ENCODE data around the gene ELOVL1. TPM values are rescaled to one million over a fixed set of nuclear protein-coding genes. Genes with fewer than 3 reads are reported as not detected.

The ELOVL1 gene
- total RNA-seq, 1 donor from 2014 or later: 61.9 TPM

DNA sequence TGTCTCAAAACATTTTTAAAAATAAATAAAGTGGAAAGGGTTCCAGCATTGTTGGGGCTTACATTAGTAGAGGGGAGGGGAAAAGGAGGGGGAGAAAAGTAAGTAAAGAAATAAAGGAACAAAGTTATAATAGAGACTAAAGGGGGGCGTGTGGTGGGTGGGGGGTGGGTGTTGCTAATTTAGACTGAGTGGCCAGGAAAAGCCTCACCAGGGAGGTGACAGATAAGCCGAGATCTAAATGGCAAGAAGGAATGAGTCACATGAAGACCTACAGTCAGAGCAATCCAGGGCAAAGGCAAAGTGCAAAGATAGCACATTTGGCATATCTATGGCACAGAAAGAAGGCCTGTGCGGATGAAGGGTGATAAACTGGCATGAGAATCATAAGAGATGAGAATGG lies 22.7 kb downstream of the ELOVL1 start:
- H3K4me3 Mint-ChIP-seq (ENCODE audit: unreplicated experiment): no peak overlapping the region
- no peak overlapping the region for H3K27ac Mint-ChIP-seq (ENCODE audit: unreplicated experiment)

DNA sequence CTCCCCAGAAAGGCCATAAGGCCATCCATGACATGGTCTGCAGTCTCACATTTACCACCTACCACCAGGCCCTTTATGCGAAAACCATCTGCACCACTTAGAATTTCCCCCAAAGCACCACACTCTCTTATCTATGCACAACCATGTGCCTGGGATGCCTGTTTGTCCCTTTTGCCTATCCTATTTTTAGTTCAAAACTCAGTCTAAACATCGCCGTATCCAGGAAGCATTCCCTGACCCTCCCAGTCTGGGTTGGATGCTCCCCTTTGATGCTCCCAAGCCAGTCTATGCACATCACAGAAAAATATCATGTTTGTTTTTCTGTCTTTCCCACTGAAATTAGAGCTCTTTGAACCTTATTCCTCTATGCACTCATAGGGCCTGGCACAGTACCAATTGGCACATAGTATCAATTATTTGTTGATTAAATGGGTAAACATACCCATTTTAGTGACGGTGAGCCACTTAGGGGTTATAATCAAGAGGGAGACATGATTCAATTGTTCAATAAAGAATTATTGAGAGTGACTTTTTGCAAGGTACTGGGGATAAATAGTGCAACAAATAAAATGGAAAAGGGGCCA lies 23.5 kb downstream of the ELOVL1 start:
- H3K27me3 Mint-ChIP-seq (ENCODE audit: unreplicated experiment): peaks cover 8% of the 10 kb centered on the region
- peaks cover 5% of the 10 kb centered on the region for H3K4me1 Mint-ChIP-seq (ENCODE audit: unreplicated experiment)
- no peak overlapping the region for H3K4me3 Mint-ChIP-seq (ENCODE audit: unreplicated experiment)
- no peaks in the 10 kb centered on the region for H3K9me3 Mint-ChIP-seq (ENCODE audit: unreplicated experiment)
- no peaks in the 10 kb centered on the region for H3K36me3 Mint-ChIP-seq (ENCODE audit: unreplicated experiment)
- TF ChIP-seq, protein P1, sequence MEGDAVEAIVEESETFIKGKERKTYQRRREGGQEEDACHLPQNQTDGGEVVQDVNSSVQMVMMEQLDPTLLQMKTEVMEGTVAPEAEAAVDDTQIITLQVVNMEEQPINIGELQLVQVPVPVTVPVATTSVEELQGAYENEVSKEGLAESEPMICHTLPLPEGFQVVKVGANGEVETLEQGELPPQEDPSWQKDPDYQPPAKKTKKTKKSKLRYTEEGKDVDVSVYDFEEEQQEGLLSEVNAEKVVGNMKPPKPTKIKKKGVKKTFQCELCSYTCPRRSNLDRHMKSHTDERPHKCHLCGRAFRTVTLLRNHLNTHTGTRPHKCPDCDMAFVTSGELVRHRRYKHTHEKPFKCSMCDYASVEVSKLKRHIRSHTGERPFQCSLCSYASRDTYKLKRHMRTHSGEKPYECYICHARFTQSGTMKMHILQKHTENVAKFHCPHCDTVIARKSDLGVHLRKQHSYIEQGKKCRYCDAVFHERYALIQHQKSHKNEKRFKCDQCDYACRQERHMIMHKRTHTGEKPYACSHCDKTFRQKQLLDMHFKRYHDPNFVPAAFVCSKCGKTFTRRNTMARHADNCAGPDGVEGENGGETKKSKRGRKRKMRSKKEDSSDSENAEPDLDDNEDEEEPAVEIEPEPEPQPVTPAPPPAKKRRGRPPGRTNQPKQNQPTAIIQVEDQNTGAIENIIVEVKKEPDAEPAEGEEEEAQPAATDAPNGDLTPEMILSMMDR (IDR thresholded peaks at IDR 0.05): no peak
- DNase-seq (ENCODE audit: extremely low spot score, unreplicated experiment): no peak
- H3K27ac Mint-ChIP-seq (ENCODE audit: unreplicated experiment): no peak overlapping the region

More for the DNA sequence above, 22.7 kb downstream of the ELOVL1 start:
- no peak for DNase-seq (ENCODE audit: extremely low spot score, unreplicated experiment)
- no peaks in the 10 kb centered on the region for H3K9me3 Mint-ChIP-seq (ENCODE audit: unreplicated experiment)
- TF ChIP-seq, protein P1 (IDR thresholded peaks at IDR 0.05): no peak
- peaks cover 8% of the 10 kb centered on the region for H3K27me3 Mint-ChIP-seq (ENCODE audit: unreplicated experiment)
- H3K36me3 Mint-ChIP-seq (ENCODE audit: unreplicated experiment): no peaks in the 10 kb centered on the region
- H3K4me1 Mint-ChIP-seq (ENCODE audit: unreplicated experiment): peaks cover 12% of the 10 kb centered on the region

DNA sequence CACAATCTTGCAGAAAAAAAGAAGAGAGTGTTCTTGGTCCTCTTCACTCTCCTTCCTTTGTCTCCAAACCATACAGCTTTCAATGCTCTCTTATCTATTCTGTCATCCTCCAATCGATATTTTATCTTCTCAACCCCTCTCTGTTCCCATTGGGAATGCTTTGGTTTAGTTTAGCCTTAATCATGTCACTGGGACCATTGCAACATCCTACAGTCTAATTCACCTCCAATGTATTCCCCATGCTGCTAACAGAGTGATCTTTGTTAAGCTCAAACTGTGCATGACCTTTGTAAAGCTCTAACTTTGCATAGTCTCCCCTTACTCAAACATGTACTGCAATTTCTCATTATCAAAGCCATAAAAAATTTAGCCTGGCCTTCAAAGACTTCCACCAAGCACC lies 27.3 kb downstream of the ELOVL1 start:
- no peaks in the 10 kb centered on the region for H3K4me1 Mint-ChIP-seq (ENCODE audit: unreplicated experiment)
- H3K9me3 Mint-ChIP-seq (ENCODE audit: unreplicated experiment): no peaks in the 10 kb centered on the region
- TF ChIP-seq, protein P1 (IDR thresholded peaks at IDR 0.05): no peak
- H3K27me3 Mint-ChIP-seq (ENCODE audit: unreplicated experiment): peaks cover 3% of the 10 kb centered on the region
- DNase-seq (ENCODE audit: extremely low spot score, unreplicated experiment): no peak
- H3K36me3 Mint-ChIP-seq (ENCODE audit: unreplicated experiment): no peaks in the 10 kb centered on the region
- no peak overlapping the region for H3K4me3 Mint-ChIP-seq (ENCODE audit: unreplicated experiment)
- H3K27ac Mint-ChIP-seq (ENCODE audit: unreplicated experiment): no peak overlapping the region

DNA sequence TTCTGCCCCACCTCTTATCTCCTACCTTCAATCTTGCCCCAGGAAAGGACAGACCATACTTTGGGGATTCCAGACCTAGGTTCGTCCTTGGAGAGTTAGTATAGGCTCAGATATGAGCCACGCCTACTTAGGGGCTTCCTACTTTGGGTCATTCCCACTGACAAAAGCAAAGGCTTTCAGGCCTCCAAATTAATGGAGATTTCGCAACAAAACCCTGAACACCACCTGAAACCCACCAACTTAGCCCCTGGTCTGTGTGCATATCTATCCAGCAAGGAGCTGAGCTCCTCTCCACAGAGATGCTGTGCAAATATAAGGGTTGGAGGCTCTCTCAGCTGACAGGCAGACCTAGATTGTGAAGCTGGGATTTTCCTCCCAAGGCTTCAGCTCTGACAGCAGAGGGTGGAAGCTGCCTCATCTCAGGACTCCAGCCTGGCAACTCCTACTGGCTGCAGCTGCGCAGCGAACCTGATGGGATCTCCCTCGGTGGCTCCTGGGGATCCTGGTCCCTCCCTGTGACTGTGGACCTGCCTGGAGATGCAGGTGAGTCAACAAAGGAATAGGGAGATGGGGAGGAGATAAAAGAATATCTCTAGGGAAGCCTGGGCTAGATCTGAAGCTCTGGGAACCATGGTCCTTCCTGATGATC lies 28.1 kb downstream of the ELOVL1 start:
- no peak for DNase-seq (ENCODE audit: extremely low spot score, unreplicated experiment)
- Mint-ChIP-seq H3K4me3 (ENCODE audit: unreplicated experiment) (no peak overlapping the region), H3K27ac (ENCODE audit: unreplicated experiment) (no peak overlapping the region), H3K27me3 (ENCODE audit: unreplicated experiment) (peaks cover 3% of the 10 kb centered on the region), H3K9me3 (ENCODE audit: unreplicated experiment) (no peaks in the 10 kb centered on the region), H3K4me1 (ENCODE audit: unreplicated experiment) (no peaks in the 10 kb centered on the region), H3K36me3 (ENCODE audit: unreplicated experiment) (no peaks in the 10 kb centered on the region)
- TF ChIP-seq, protein P1 (IDR thresholded peaks at IDR 0.05): no peak

DNA sequence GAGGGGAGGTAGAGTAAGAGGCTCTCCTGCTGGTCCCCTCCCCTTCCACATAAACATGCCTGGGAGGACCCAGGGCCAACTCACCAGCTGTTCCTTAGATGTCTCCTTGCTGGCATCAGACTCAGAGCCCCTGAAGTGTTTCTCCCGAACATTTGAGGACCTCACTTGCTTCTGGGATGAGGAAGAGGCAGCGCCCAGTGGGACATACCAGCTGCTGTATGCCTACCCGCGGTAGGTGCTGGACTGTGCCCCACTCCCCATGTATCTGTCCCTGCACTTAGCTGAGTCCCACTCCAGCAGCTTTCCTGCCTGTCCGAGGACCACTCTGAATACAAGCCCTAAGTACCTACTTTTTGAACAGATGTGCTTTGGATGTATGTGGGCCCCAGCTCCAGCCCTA lies 29.8 kb downstream of the ELOVL1 start:
- TF ChIP-seq, protein P1 (IDR thresholded peaks at IDR 0.05): no peak
- Mint-ChIP-seq H3K4me3 (ENCODE audit: unreplicated experiment) (no peak overlapping the region), H3K27ac (ENCODE audit: unreplicated experiment) (no peak overlapping the region), H3K4me1 (ENCODE audit: unreplicated experiment) (no peaks in the 10 kb centered on the region), H3K27me3 (ENCODE audit: unreplicated experiment) (peaks cover 3% of the 10 kb centered on the region), H3K9me3 (ENCODE audit: unreplicated experiment) (no peaks in the 10 kb centered on the region), H3K36me3 (ENCODE audit: unreplicated experiment) (no peaks in the 10 kb centered on the region)
- no peak for DNase-seq (ENCODE audit: extremely low spot score, unreplicated experiment)

All from osteocyte (in vitro differentiated cells).